CD4-positive, alpha-beta T cell treated with Interleukin-6 for 4 hours (primary cell): ENCODE measurements around the gene BNIP2.

Source experiments
- DNase-seq: peaks from one replicate; pipeline ENCODE4 v3.0.0-alpha.2; 2020; ENCODE audit warnings: mixed read lengths

Gene BNIP2

DNA sequence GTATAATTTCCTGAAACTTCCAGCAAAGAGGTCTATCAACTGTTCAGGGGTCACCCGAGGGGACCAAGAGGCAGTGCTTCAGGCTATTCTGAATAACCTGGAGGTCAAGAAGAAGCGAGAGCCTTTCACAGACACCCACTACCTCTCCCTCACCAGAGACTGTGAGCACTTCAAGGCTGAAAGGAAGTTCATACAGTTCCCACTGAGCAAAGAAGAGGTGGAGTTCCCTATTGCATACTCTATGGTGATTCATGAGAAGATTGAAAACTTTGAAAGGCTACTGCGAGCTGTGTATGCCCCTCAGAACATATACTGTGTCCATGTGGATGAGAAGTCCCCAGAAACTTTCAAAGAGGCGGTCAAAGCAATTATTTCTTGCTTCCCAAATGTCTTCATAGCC, 70.7 kb downstream of the BNIP2 start:
- DNase-seq = no peak

DNA sequence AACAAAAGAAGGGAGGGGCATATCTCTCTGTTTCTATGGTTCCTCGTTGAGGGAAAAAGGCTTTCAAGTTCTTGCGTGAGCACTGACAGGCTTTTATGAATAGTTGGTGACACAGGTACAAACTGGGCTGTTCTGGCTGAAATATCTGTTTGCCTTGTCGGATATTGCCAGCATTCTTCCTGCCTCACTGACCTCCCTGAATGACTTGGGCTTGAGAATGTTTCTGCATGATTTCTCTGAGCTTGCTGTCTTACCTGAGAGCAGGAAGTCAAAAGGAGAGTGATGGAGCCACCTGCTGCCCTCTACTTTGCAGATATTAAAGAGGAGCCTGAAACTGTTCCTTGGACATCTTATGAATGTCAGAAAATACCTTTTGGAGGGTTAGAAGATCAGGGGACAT, 72.7 kb downstream of the BNIP2 start:
- no peak for DNase-seq

DNA sequence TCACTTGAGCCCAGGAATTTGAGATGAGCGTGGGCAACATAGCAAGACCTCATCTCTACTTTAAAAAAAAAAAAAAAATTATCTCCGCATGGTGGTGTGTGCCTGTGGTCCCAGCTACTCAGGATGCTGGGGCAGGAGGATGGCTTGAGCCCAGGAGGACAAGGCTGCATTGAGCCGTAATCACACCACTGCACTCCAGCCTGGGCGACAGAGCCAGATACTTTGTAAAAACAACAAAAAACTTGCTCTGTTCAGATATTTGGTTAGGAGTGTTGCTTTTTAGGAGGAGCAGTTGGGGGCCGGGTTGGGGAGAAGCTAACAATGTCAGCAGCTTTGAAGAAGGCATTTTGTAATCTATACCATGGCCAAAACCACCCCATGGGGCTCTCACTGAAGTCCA, 73.5 kb downstream of the BNIP2 start:
- DNase-seq = no peak

DNA sequence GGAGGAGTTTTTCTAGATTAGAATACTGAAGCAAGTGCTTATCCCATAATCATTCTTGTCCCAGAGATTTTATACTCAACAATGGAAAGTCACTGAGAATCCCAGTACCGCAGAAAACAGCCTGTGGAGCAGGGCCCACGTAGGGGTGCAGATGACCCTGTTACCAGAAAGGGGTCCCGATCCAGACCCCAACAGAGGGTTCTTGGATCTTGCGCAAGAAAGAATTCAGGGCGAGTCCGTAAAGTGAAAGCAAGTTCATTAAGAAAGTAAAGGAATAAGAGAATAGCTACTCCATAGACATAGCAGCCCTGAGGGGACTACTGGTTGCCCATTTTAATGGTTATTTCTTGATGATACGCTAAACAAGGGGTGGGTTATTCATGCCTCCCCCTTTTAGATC, 75.0 kb downstream of the BNIP2 start:
- DNase-seq = no peak

DNA sequence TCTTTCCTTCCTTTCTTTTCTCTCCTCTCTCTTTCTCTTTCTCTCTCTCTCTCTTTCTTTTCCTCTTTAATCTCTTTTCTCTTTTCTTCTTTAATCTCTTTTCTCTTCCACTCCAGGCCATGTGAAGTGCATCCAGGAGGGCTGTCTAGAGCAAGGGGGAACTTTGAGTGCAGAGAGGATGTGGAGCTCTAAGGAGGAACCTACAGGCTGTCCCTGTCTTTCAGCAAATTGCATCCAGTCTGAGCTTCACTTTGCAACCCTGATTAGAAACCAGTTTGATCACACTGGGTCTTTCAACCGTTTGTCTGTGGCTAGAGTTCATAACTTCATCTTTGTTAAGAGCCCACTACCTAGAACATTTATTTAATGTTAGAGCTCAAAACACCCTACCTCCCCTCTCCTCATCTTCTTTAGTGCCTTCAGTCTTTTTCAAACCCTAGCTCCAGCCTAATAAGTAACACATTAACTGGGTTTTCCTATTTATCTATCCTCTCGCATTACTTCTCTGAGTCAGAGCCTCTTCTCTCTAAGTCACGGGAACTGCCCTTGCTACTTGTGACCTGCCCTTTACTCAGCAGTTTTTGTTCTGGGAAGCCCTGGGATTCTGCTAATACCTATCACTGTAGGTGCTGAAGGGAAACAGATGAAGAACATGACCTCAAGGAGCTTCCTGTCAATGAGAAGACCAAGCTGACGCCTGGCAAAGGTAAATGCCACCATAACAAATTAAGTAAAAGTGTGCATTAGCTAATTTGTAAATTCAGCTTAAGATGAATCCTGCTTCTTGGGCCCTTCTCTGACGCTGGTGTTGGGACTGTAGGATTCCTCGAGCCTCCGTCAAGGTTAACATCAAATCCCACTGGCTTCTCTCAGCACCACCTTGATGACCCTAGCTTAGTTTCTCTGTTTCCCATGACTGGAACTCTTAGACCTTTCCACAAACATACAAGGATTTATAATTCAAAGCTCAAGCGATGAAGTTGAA, 77.6 kb downstream of the BNIP2 start, which contains the start of gene GCNT3:
Gene GCNT3, plus strand, starts transcription at position 508 of the 985 bp plus-strand sequence. CDS start 6,456 bp downstream, outside the sequence.
- DNase-seq = no peak

DNA sequence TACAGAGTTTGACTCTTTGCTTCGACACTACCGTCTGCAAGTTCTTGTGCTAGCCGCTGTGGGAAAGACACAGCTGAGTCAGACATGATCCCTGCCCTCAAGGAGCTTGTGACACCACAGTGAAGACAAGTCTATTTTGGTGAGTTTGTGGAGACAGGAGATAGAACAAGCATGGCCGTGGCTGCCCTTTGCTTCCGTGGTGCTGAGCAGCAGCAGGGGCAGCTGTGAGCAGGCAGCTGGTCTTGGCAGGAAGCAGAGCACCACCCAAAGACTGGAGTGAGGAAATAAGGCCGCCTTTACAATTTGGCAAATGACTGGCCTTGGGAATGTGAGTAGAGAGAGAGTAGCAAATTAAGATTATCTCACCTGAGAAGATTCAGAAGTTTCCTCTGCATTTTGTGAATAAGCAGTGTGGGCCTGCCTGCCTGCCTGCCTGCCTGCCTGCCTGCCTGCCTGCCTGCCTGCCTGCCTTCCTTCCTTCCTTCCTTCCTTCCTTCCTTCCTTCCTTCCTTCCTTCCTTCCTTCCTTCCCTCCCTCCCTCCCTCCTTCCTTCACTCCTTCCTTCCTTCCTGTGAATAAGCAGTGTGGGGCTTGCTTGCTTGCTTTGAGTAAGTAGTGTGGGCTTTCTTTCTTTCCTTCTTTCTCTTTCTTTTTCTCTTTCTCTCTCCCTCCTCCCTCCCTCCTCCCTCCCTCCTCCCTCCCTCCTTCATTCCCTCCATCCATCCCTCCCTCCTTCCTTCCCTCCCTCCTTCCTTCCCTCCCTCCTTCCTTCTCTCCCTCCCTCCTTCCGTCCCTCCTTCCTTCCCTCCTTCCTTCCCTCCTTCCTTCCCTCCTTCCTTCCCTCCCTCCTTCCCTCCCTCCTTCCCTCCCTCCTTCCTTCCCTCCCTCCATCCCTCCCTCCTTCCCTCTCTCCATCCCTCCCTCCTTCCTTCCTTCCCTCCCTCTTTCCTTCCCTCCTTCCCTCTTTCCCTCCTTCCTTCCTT, 79.1 kb downstream of the BNIP2 start:
- DNase-seq = no peak
